HG02642 (cell line): Measurements from ENCODE around the gene TNRC6A.

Experiments
- ATAC-seq: cut with Tn5 transposase; IDR thresholded peaks from one replicate; pipeline ENCODE4 v1.9.1; 2021; ENCODE audit warnings: mild to moderate bottlenecking; ENCODE audit not compliant: unreplicated experiment, poor library complexity

The TNRC6A gene

GRCh38 chr16:24754543-24754942 is 25.1 kb downstream of the TNRC6A start:
- no peak for ATAC-seq

- ATAC-seq, result no peak
Observed at GRCh38 chr16:24755201-24755874, 25.9 kb downstream of the TNRC6A start.

- ATAC-seq, result no peak
Observed at GRCh38 chr16:24758373-24758772, 28.9 kb downstream of the TNRC6A start.

GRCh38 chr16:24759006-24759405 is 29.6 kb downstream of the TNRC6A start:
- ATAC-seq, result no peak

GRCh38 chr16:24761526-24761925 is 32.1 kb downstream of the TNRC6A start:
- ATAC-seq, result no peak

GRCh38 chr16:24764916-24765315 is 35.5 kb downstream of the TNRC6A start:
- ATAC-seq, result no peak

GRCh38 chr16:24766057-24766456 is 36.6 kb downstream of the TNRC6A start:
- ATAC-seq, result no peak

- ATAC-seq, result no peak
Observed at GRCh38 chr16:24769806-24770205, 40.4 kb downstream of the TNRC6A start.

GRCh38 chr16:24771132-24771778 is 41.8 kb downstream of the TNRC6A start:
- ATAC-seq, result no peak

GRCh38 chr16:24771779-24772157 is 42.3 kb downstream of the TNRC6A start:
- no peak for ATAC-seq

GRCh38 chr16:24773771-24774427 is 44.4 kb downstream of the TNRC6A start:
- ATAC-seq, result no peak

- ATAC-seq, result no peak
Observed at GRCh38 chr16:24774510-24774909, 45.1 kb downstream of the TNRC6A start.

GRCh38 chr16:24775455-24775854 is 46.0 kb downstream of the TNRC6A start:
- no peak for ATAC-seq

- ATAC-seq, result no peak
Observed at GRCh38 chr16:24776501-24777220, 47.2 kb downstream of the TNRC6A start.

GRCh38 chr16:24778671-24779070 is 49.2 kb downstream of the TNRC6A start:
- ATAC-seq, result no peak

GRCh38 chr16:24781256-24781655 is 51.8 kb downstream of the TNRC6A start:
- ATAC-seq, result no peak

- ATAC-seq, result no peak
Observed at GRCh38 chr16:24784121-24784520, 54.7 kb downstream of the TNRC6A start.

GRCh38 chr16:24789881-24790280 is 60.4 kb downstream of the TNRC6A start:
- no peak for ATAC-seq

- ATAC-seq, result no peak
Observed at GRCh38 chr16:24800586-24800985, 71.1 kb downstream of the TNRC6A start.

- ATAC-seq, result no peak
Observed at GRCh38 chr16:24801761-24802302, 72.4 kb downstream of the TNRC6A start.

- ATAC-seq, result no peak
Observed at GRCh38 chr16:24805484-24805883, 76.0 kb downstream of the TNRC6A start.
